Effector memory CD8-positive, alpha-beta T cell (primary cell): Measurements from ENCODE around the gene CHD1.
"Not testable (repeated sequence)": the region's sequence is repeated elsewhere in the genome, so short reads cannot be mapped to it uniquely, and the experiment has no call there.

Experiments used
- ATAC-seq: fragments of 150-1000 bp; cut with Tn5 transposase; replicated peaks from 2 replicates; pipeline ENCODE4 v1.10.0; 2021; ENCODE audit warnings: mild to moderate bottlenecking, moderate library complexity
- DNase-seq, 3 experiments: peaks; one replicate each; pipeline ENCODE4 v3.0.0; 2021
- H3K27ac Mint-ChIP-seq, 2 donors: one replicate each; pipeline ENCODE4 v1.8.0; 2022; ENCODE audit warnings: mild to moderate bottlenecking in 2 of 2, mixed read lengths in 2 of 2, moderate library complexity in 2 of 2
- H3K27me3 Mint-ChIP-seq, 2 donors: one replicate each; pipeline ENCODE4 v1.8.0; 2022; ENCODE audit warnings: mixed read lengths in 2 of 2
- H3K36me3 Mint-ChIP-seq: one replicate; pipeline ENCODE4 v1.8.0; 2022; ENCODE audit warnings: mild to moderate bottlenecking, moderate library complexity, mixed read lengths; ENCODE audit not compliant: insufficient read depth
- H3K4me1 Mint-ChIP-seq, 2 donors: one replicate each; pipeline ENCODE4 v1.8.0; 2022; ENCODE audit warnings: low read depth in 2 of 2, mixed read lengths in 2 of 2
- H3K4me3 Mint-ChIP-seq, 2 donors: one replicate each; pipeline ENCODE4 v1.8.0; 2022; ENCODE audit warnings: mild to moderate bottlenecking in 2 of 2, mixed read lengths in 2 of 2, moderate library complexity in 2 of 2
- H3K9me3 Mint-ChIP-seq, 2 donors: one replicate each; pipeline ENCODE4 v1.8.0; 2022; ENCODE audit warnings: mixed read lengths in 2 of 2

Gene CHD1

DNA sequence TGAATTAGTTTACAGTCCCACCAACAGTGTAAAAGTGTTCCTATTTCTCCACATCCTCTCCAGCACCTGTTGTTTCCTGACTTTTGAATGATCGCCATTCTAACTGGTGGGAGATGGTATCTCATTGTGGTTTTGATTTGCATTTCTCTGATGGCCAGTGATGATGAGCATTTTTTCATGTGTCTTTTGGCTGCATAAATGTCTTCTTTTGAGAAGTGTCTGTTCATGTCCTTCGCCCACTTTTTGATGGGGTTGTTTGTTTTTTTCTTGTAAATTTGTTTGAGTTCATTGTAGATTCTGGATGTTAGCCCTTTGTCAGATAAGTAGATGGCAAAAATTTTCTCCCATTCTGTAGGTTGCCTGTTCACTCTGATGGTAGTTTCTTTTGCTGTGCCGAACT, 27.1 kb upstream of the CHD1 start:
- DNase-seq, H3K36me3 Mint-ChIP-seq, ATAC-seq, H3K27me3 Mint-ChIP-seq, H3K9me3 Mint-ChIP-seq, H3K4me3 Mint-ChIP-seq, H3K4me1 Mint-ChIP-seq, H3K27ac Mint-ChIP-seq: not testable (repeated sequence)

DNA sequence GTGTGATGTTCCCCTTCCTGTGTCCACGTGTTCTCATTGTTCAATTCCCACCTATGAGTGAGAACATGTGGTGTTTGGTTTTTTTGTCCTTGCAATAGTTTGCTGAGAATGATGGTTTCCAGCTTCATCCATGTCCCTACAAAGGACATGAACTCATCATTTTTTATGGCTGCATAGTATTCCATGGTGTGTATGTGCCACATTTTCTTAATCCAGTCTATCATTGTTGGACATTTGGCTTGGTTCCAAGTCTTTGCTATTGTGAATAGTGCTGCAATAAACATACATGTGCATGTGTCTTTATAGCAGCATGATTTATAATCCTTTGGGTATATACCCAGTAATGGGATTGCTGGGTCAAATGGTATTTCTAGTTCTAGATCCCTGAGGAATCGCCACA, 26.7 kb upstream of the CHD1 start:
- H3K9me3 Mint-ChIP-seq, H3K4me3 Mint-ChIP-seq, H3K36me3 Mint-ChIP-seq, H3K27me3 Mint-ChIP-seq, ATAC-seq, H3K4me1 Mint-ChIP-seq, DNase-seq, H3K27ac Mint-ChIP-seq: not testable (repeated sequence)

DNA sequence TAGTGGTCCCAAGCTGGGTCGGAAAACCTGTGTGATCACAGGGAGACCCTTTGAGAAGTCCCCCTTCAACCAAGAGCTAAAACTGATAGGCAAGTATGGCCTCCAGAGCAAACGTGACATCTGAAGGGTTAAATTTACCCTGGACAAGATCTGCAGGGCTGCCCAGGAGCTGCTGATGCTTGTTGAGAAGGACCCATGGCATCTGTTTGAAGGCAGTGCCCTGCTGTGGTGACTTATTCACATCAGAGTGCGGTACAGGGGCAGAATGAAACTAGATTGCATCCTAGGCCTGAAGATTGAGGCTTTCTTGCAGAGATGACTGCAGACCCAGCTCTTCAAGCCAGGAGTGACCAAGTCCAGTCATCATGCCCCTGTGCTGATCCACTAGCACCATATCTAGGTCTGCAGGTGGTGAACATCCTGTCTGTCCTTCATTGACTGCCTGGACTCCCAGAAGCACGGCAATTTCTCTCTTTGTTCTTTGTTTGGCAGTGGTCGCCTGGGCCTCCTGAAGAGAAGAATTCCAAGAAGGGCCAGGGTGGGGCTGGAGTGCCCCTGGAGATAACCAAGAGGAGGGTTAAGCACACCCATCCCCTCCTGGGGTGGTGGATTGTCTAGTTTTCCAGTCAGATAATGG, 25.7 kb upstream of the CHD1 start:
- H3K36me3 Mint-ChIP-seq, result no peaks in the 10 kb centered on the region
- no peak overlapping the region for H3K4me3 Mint-ChIP-seq
- H3K4me1 Mint-ChIP-seq, result no peaks in the 10 kb centered on the region
- ATAC-seq (no peak), DNase-seq (no peak)
- H3K9me3 Mint-ChIP-seq, result no peaks in the 10 kb centered on the region
- no peaks in the 10 kb centered on the region for H3K27me3 Mint-ChIP-seq
- H3K27ac Mint-ChIP-seq, result no peak overlapping the region

DNA sequence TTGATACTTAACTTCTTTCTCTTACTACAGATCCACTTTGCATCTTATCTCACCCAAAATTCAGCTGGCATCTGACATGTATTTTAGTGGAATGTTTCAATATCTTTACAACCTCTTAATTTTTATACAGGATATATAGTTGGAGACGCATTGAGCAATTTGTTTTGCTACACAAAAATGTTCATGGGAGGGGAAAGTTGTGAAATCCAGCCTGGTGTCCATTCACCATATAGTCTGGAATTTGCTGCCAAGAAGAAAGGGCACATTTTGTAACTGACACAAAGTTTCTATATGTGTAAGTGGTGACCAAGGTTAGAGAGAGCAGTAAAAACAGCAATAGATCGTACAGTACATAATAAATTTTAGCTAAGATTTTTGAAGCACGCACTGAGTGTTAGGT, 14.0 kb upstream of the CHD1 start:
- Mint-ChIP-seq H3K9me3 (no peaks in the 10 kb centered on the region), H3K4me3 (no peak overlapping the region), H3K27me3 (no peaks in the 10 kb centered on the region), H3K4me1 (peaks cover 5 to 15% of the 10 kb centered on the region in 2 donors), H3K36me3 (no peaks in the 10 kb centered on the region), H3K27ac (peak overlapping the region in 1 of 2 donors; percentile 29)
- no peak for ATAC-seq
- DNase-seq, result no peak

DNA sequence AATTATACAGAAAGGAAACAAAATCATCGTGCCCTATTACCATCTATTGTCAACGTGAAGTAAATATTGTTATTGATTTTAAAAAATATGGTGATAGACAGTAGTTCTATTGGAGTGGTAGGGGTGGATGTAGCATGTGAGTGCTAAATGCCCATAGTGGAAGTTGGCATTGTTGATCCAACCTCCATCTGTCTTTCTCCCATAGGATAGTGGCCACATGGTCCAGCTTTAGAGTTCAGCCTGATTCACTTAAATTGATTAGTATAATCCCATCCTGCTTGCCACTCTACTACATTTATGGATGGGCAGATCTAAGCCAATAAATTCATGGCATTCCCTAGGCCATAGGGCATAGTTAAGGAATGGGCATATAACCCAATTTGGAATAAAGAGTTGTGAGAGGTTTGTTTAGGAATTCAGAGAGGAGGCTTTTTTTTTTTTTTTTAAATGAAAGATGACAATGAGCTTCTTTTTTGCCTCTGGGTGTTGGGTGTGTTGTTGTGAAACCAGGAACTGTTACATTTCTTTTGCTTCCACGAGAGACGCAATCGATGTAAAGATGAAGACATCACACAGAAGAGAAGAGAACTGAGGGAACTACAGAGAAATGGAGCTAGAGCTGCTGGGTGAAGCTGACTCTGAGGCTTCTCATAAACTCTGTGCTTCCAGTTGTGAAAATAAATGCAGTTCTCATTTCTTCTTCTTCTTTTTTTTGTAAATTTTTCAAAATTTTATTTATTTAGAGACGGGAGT, 12.5 kb upstream of the CHD1 start:
- Mint-ChIP-seq H3K4me1 (peaks cover 5 to 15% of the 10 kb centered on the region in 2 donors), H3K27ac (peak overlapping the region; percentile 15 to 68), H3K36me3 (no peaks in the 10 kb centered on the region), H3K27me3 (no peaks in the 10 kb centered on the region), H3K4me3 (no peak overlapping the region), H3K9me3 (no peaks in the 10 kb centered on the region)
- ATAC-seq, result no peak
- DNase-seq, result no peak

- Mint-ChIP-seq H3K36me3 (no peaks in the 10 kb centered on the region), H3K4me3 (no peak overlapping the region), H3K27ac (peak overlapping the region in 1 of 2 donors; percentile 15), H3K4me1 (peaks cover 5 to 15% of the 10 kb centered on the region in 2 donors), H3K27me3 (no peaks in the 10 kb centered on the region), H3K9me3 (no peaks in the 10 kb centered on the region)
- no peak for ATAC-seq
- DNase-seq, result no peak
Observed at GRCh38 chr5:98940581-98940980, 11.8 kb upstream of the CHD1 start.

DNA sequence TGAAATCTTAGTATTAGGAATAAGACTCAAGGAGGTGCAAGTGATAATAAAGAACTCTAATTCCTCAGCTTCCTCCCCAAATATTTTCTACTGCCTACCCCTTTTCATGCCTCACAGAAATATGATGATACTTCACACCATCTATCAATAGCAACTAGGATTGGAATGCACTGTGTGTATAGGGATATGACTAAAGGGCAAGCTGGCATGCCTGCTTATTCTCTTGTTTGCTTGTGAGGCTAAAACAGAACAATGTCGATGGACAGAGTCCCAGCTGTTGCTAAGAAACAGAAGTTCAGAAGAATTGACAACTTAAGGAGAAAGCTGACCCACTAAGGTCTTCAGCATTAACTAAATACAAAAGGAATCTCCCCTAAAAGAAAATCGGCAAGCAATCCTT, 9.7 kb upstream of the CHD1 start:
- Mint-ChIP-seq H3K36me3 (no peaks in the 10 kb centered on the region), H3K27me3 (no peaks in the 10 kb centered on the region), H3K4me3 (no peak overlapping the region), H3K9me3 (no peaks in the 10 kb centered on the region), H3K4me1 (peaks cover 11 to 25% of the 10 kb centered on the region in 2 donors), H3K27ac (peak overlapping the region in 1 of 2 donors; percentile 2)
- DNase-seq (no peak), ATAC-seq (no peak)

GRCh38 chr5:98936948-98937715, 8.3 kb upstream of the CHD1 start:
- Mint-ChIP-seq H3K36me3 (peaks cover 6% of the 10 kb centered on the region), H3K27ac (no peak overlapping the region), H3K27me3 (no peaks in the 10 kb centered on the region), H3K4me3 (no peak overlapping the region), H3K4me1 (peaks cover 23 to 32% of the 10 kb centered on the region in 2 donors), H3K9me3 (no peaks in the 10 kb centered on the region)
- DNase-seq (no peak), ATAC-seq (no peak)

DNA sequence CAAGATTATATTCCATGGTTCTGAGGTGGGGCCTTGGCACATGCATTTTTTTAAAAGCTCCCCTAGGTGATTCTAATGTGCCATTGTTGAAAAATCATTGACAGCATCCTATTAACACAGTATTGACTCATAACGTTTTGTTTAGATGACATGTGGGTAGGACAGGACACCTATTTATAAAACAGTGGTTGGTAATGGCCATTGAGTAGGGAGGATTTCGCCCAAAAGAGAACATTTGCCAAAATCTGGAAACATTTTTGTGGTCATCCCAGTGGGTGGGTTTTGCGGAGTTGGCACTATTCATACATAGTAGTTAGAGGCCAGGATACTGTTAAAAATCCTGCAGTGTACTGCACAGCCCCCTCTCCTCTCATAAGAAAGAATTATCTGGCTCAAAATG, 6.4 kb upstream of the CHD1 start:
- Mint-ChIP-seq H3K4me3 (no peak overlapping the region), H3K4me1 (peaks cover 28 to 33% of the 10 kb centered on the region in 2 donors), H3K27me3 (no peaks in the 10 kb centered on the region), H3K27ac (peak overlapping the region in 1 of 2 donors; percentile 97), H3K9me3 (no peaks in the 10 kb centered on the region), H3K36me3 (peaks cover 17% of the 10 kb centered on the region)
- no peak for ATAC-seq
- DNase-seq, result no peak

DNA sequence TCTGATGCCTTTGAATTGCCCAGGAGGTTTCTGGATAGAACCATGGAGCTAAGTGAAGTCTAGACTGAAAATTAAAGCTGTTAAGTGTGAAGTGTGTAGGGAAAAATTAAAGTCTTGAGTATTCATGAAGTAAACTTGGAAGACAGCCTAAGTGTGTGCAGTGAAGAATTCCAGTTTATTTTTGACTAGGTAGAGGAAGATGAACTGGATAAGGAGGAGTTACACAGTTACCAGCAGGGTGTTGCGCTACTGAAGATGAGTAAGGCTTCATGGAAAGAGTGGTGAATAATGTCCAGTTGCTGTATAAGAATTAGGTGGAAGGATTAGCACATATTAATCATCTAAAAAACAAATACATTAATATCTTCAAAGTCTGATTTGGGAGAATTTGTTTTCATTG, 5.7 kb upstream of the CHD1 start:
- H3K9me3 Mint-ChIP-seq, result no peaks in the 10 kb centered on the region
- no peaks in the 10 kb centered on the region for H3K27me3 Mint-ChIP-seq
- DNase-seq (no peak), ATAC-seq (no peak)
- H3K4me3 Mint-ChIP-seq, result no peak overlapping the region
- H3K27ac Mint-ChIP-seq, result peak overlapping the region; percentile 93 to 97
- peaks cover 24% of the 10 kb centered on the region for H3K36me3 Mint-ChIP-seq
- peaks cover 32 to 33% of the 10 kb centered on the region in 2 donors for H3K4me1 Mint-ChIP-seq

DNA sequence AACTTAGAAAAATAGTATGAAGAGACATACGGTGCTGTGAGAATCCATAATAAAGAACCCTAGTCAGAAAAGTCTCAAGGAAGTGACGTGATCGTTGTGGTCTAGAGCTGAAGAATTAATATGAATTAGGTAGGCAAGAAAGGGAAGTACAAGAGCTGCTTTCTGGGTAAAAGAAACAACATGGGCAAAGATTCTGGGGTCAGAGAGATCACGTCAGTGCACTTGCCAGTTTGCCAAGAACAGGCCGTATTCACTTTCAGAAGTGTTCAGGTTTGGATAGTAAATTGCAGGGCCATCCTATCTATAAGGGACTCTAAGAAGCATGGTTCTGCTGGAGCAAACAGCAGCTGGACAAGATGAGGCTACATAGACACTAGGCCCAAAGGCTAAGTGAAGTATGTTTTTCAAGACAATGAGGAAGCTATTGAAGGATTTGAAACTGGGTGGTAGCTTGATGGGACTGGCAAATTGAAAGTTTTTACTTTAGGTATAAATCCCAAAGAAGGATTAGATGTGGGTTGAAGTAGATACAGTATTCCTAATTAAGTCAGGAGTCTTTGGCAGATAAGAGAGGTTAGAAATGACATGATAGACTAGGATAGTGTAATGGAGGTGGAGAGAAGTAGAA, 4.8 kb upstream of the CHD1 start:
- peak overlapping the region; percentile 36 to 48 for H3K4me3 Mint-ChIP-seq
- H3K27ac Mint-ChIP-seq, result peak overlapping the region; percentile 93 to 97
- H3K36me3 Mint-ChIP-seq, result peaks cover 34% of the 10 kb centered on the region
- DNase-seq (peak; percentile 32 to 44 (median 42)), ATAC-seq (peak; percentile 5)
- no peaks in the 10 kb centered on the region for H3K27me3 Mint-ChIP-seq
- no peaks in the 10 kb centered on the region for H3K9me3 Mint-ChIP-seq
- H3K4me1 Mint-ChIP-seq, result peaks cover 27 to 32% of the 10 kb centered on the region in 2 donors

GRCh38 chr5:98930972-98931762, 2.4 kb upstream of the CHD1 start:
- H3K27me3 Mint-ChIP-seq, result no peaks in the 10 kb centered on the region
- ATAC-seq (no peak), DNase-seq (no peak)
- H3K9me3 Mint-ChIP-seq, result no peaks in the 10 kb centered on the region
- H3K27ac Mint-ChIP-seq, result peak overlapping the region; percentile 97 to 100
- peaks cover 53% of the 10 kb centered on the region for H3K36me3 Mint-ChIP-seq
- peak overlapping the region in 1 of 2 donors; percentile 95 for H3K4me3 Mint-ChIP-seq
- H3K4me1 Mint-ChIP-seq, result peaks cover 35 to 39% of the 10 kb centered on the region in 2 donors
